C4-2B (cell line): ENCODE results near the gene NCMAP.

Experiments
- H3K27ac ChIP-seq: fragments of 450-650 bp; 2 replicates; pipeline ENCODE4 v1.5.1; 2017
- CTCF ChIP-seq: fragments of 450-650 bp; conservative IDR thresholded peaks from 2 replicates; pipeline ENCODE4 v1.5.1; 2017; ENCODE audit warnings: mild to moderate bottlenecking
- ZFX ChIP-seq: fragments of 450-650 bp; IDR thresholded peaks from 2 replicates; pipeline ENCODE4 v1.6.1; 2017

Gene NCMAP

GRCh38 chr1:24580756-24581155, 24.9 kb downstream of the NCMAP start:
- no peak overlapping the region for H3K27ac ChIP-seq
- no peak for TF ChIP-seq ZFX
- no peak for TF ChIP-seq CTCF

- TF ChIP-seq CTCF, result no peak
- TF ChIP-seq ZFX, result no peak
- no peak overlapping the region for H3K27ac ChIP-seq
These were observed 28.3 kb downstream of the NCMAP start for GRCh38 chr1:24584171-24584647.

GRCh38 chr1:24586119-24586518, 30.2 kb downstream of the NCMAP start:
- H3K27ac ChIP-seq, result no peak overlapping the region
- TF ChIP-seq ZFX, result no peak
- no peak for TF ChIP-seq CTCF

GRCh38 chr1:24586970-24587820, 31.3 kb downstream of the NCMAP start:
- TF ChIP-seq ZFX (no peak), CTCF (peak; percentile 76)
- no peak overlapping the region for H3K27ac ChIP-seq

- H3K27ac ChIP-seq, result no peak overlapping the region
- TF ChIP-seq CTCF (no peak), ZFX (no peak)
These were observed 32.7 kb downstream of the NCMAP start for GRCh38 chr1:24588573-24588972.

- H3K27ac ChIP-seq, result no peak overlapping the region
- TF ChIP-seq CTCF (no peak), ZFX (no peak)
These were observed 33.3 kb downstream of the NCMAP start for GRCh38 chr1:24589200-24589599.

- no peak overlapping the region for H3K27ac ChIP-seq
- TF ChIP-seq ZFX (no peak), CTCF (no peak)
These were observed 35.9 kb downstream of the NCMAP start for GRCh38 chr1:24591781-24592180.
